ENCODE measurements around the gene PPP2R5A.

- no peak for TF ChIP-seq CTCF (conservative IDR thresholded peaks at IDR 0.05; ENCODE audit: low read length)
- no peak for TF ChIP-seq EZH2phosphoT487 (IDR thresholded peaks at IDR 0.05; ENCODE audit: borderline replicate concordance, low read depth, low read length)
These were observed 59.7 kb downstream of the PPP2R5A start for GRCh38 chr1:212344905-212345304.
